ENCODE measurements around the gene SFMBT1. TPM values are rescaled to one million over a fixed set of nuclear protein-coding genes. Genes with fewer than 3 reads are reported as not detected.

The SFMBT1 gene
- polyA plus RNA-seq, 1 of the 3 experiments (the other 2 are of a cell fraction): 0.72 TPM

DNA sequence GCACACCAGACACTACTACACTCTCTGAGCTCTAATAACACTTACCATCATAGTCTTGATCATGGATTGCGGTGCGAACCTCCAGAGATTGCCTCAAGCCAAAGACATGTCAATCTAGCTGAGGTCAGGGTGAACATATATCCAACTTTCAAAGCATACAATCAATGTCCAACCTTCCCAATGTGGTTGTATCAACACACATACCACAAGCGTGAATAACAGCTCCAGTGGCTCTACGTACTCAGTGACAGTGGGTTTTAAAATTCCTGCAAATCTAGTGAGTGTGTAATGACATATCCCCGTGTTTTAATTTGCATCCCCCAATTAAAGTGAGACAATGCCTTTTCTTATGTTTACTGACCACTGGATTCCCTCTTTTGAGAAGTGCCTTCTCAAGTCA lies 29.6 kb downstream of the SFMBT1 start:
- POLR2A ChIA-PET: no interaction called here

More for the DNA sequence above, 29.6 kb downstream of the SFMBT1 start:
- Histone ChIP-seq H3K9ac (no peak overlapping the region), H3F3A (replicated peaks; ENCODE audit: insufficient read depth) (no peaks in the 10 kb centered on the region), H3K27ac (ENCODE audit: low read depth in 2 of 2, low read length in 1 of 2) (no peak overlapping the region), H3K4me1 (ENCODE audit: control insufficient read depth in 1 of 2, insufficient read depth in 2 of 2, low read depth in 1 of 2, low read length in 1 of 2) (no peaks in the 10 kb centered on the region), H2AFZ (ENCODE audit: low read depth) (no peak overlapping the region), H3K9me2 (no peaks in the 10 kb centered on the region), H3K4me2 (no peak overlapping the region), H3K27me3 (ENCODE audit: insufficient read depth) (no peaks in the 10 kb centered on the region), H3K36me3 (replicated peaks in 1 of 2; ENCODE audit: control insufficient read depth in 1 of 2, insufficient read depth in 2 of 2, low read length in 1 of 2) (no peaks in the 10 kb centered on the region), H3K79me2 (ENCODE audit: insufficient read depth) (no peaks in the 10 kb centered on the region), H3K9me3 (no peaks in the 10 kb centered on the region), H4K20me1 (ENCODE audit: insufficient read depth) (no peaks in the 10 kb centered on the region), H3K4me3 (ENCODE audit: low read depth in 2 of 2, low read length in 1 of 2) (no peak overlapping the region)
- CTCF ChIA-PET: no interaction called here
- TF ChIP-seq CHD2 (IDR thresholded peaks at IDR 0.05; ENCODE audit: low read length, partially characterized antibody) (no peak), YY1 (IDR thresholded peaks at IDR 0.05; ENCODE audit: low read depth) (no peak), RFX5 (IDR thresholded peaks at IDR 0.05; ENCODE audit: low read length) (no peak), EP300 (IDR thresholded peaks at IDR 0.05; ENCODE audit: borderline replicate concordance in 1 of 2, low read depth in 1 of 2, low read length in 1 of 2) (no peak), EZH2phosphoT487 (IDR thresholded peaks at IDR 0.05; ENCODE audit: borderline replicate concordance, low read depth) (no peak), SMC3 (IDR thresholded peaks at IDR 0.05; ENCODE audit: low read depth, low read length) (no peak), GATA2 (CRISPR knock-in tag; IDR thresholded peaks at IDR 0.05) (no peak), MXI1 (IDR thresholded peaks at IDR 0.05; ENCODE audit: low read depth, low read length) (no peak), NRF1 (IDR thresholded peaks at IDR 0.05; ENCODE audit: low read depth, low read length) (no peak), GABPA (IDR thresholded peaks at IDR 0.05; ENCODE audit: low read depth) (no peak), RXRA (IDR thresholded peaks at IDR 0.05; ENCODE audit: borderline replicate concordance, low read depth) (no peak), RCOR1 (IDR thresholded peaks at IDR 0.05; ENCODE audit: low read length) (no peak), FOXM1 (IDR thresholded peaks at IDR 0.05; ENCODE audit: low read depth) (no peak)
- TF ChIP-seq, protein P1, sequence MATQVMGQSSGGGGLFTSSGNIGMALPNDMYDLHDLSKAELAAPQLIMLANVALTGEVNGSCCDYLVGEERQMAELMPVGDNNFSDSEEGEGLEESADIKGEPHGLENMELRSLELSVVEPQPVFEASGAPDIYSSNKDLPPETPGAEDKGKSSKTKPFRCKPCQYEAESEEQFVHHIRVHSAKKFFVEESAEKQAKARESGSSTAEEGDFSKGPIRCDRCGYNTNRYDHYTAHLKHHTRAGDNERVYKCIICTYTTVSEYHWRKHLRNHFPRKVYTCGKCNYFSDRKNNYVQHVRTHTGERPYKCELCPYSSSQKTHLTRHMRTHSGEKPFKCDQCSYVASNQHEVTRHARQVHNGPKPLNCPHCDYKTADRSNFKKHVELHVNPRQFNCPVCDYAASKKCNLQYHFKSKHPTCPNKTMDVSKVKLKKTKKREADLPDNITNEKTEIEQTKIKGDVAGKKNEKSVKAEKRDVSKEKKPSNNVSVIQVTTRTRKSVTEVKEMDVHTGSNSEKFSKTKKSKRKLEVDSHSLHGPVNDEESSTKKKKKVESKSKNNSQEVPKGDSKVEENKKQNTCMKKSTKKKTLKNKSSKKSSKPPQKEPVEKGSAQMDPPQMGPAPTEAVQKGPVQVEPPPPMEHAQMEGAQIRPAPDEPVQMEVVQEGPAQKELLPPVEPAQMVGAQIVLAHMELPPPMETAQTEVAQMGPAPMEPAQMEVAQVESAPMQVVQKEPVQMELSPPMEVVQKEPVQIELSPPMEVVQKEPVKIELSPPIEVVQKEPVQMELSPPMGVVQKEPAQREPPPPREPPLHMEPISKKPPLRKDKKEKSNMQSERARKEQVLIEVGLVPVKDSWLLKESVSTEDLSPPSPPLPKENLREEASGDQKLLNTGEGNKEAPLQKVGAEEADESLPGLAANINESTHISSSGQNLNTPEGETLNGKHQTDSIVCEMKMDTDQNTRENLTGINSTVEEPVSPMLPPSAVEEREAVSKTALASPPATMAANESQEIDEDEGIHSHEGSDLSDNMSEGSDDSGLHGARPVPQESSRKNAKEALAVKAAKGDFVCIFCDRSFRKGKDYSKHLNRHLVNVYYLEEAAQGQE (IDR thresholded peaks at IDR 0.05; ENCODE audit: low read depth, low read length): no peak
- TF ChIP-seq, protein P2, sequence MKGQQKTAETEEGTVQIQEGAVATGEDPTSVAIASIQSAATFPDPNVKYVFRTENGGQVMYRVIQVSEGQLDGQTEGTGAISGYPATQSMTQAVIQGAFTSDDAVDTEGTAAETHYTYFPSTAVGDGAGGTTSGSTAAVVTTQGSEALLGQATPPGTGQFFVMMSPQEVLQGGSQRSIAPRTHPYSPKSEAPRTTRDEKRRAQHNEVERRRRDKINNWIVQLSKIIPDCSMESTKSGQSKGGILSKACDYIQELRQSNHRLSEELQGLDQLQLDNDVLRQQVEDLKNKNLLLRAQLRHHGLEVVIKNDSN (IDR thresholded peaks at IDR 0.05; ENCODE audit: borderline replicate concordance, low read depth): no peak
- TF ChIP-seq, protein P3, sequence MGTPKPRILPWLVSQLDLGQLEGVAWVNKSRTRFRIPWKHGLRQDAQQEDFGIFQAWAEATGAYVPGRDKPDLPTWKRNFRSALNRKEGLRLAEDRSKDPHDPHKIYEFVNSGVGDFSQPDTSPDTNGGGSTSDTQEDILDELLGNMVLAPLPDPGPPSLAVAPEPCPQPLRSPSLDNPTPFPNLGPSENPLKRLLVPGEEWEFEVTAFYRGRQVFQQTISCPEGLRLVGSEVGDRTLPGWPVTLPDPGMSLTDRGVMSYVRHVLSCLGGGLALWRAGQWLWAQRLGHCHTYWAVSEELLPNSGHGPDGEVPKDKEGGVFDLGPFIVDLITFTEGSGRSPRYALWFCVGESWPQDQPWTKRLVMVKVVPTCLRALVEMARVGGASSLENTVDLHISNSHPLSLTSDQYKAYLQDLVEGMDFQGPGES (IDR thresholded peaks at IDR 0.05; ENCODE audit: low read depth, low read length): no peak
- TF ChIP-seq, protein P4, sequence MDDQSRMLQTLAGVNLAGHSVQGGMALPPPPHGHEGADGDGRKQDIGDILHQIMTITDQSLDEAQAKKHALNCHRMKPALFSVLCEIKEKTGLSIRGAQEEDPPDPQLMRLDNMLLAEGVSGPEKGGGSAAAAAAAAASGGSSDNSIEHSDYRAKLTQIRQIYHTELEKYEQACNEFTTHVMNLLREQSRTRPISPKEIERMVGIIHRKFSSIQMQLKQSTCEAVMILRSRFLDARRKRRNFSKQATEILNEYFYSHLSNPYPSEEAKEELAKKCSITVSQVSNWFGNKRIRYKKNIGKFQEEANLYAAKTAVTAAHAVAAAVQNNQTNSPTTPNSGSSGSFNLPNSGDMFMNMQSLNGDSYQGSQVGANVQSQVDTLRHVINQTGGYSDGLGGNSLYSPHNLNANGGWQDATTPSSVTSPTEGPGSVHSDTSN (IDR thresholded peaks at IDR 0.05): no peak
- TF ChIP-seq, protein P5, sequence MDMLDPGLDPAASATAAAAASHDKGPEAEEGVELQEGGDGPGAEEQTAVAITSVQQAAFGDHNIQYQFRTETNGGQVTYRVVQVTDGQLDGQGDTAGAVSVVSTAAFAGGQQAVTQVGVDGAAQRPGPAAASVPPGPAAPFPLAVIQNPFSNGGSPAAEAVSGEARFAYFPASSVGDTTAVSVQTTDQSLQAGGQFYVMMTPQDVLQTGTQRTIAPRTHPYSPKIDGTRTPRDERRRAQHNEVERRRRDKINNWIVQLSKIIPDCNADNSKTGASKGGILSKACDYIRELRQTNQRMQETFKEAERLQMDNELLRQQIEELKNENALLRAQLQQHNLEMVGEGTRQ (IDR thresholded peaks at IDR 0.05; ENCODE audit: borderline replicate concordance, low read depth, low read length): no peak
- TF ChIP-seq, protein P6, sequence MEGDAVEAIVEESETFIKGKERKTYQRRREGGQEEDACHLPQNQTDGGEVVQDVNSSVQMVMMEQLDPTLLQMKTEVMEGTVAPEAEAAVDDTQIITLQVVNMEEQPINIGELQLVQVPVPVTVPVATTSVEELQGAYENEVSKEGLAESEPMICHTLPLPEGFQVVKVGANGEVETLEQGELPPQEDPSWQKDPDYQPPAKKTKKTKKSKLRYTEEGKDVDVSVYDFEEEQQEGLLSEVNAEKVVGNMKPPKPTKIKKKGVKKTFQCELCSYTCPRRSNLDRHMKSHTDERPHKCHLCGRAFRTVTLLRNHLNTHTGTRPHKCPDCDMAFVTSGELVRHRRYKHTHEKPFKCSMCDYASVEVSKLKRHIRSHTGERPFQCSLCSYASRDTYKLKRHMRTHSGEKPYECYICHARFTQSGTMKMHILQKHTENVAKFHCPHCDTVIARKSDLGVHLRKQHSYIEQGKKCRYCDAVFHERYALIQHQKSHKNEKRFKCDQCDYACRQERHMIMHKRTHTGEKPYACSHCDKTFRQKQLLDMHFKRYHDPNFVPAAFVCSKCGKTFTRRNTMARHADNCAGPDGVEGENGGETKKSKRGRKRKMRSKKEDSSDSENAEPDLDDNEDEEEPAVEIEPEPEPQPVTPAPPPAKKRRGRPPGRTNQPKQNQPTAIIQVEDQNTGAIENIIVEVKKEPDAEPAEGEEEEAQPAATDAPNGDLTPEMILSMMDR (IDR thresholded peaks at IDR 0.05): no peak
- TF ChIP-seq, protein P7, sequence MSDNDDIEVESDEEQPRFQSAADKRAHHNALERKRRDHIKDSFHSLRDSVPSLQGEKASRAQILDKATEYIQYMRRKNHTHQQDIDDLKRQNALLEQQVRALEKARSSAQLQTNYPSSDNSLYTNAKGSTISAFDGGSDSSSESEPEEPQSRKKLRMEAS (IDR thresholded peaks at IDR 0.05; ENCODE audit: low read depth): no peak
- WGBS (ENCODE audit: low lambda C conversion rate): 93% methylated on average over 5 of the region's 5 CpGs
- DNase-seq: no peak
